Ramos (cell line): ENCODE data around the gene MYD88.
"Not testable (repeated sequence)": the region's sequence is repeated elsewhere in the genome, so short reads cannot be mapped to it uniquely, and the experiment has no call there.

Experiments used
- in situ Hi-C: fragments of 300-500 bp; cut with MboI; formaldehyde crosslinking; loops from one replicate; pipeline ENCODE4 v1.14.3; 2022; ENCODE audit warnings: low sequenced_read_pairs; ENCODE audit not compliant: unreplicated experiment

The MYD88 gene

GRCh38 chr3:38160704-38161103, 22.2 kb downstream of the MYD88 start:
- in situ Hi-C loops, result not testable (repeated sequence)

- in situ Hi-C loops, result no loop called here
Observed at GRCh38 chr3:38163117-38163840, 24.8 kb downstream of the MYD88 start.

GRCh38 chr3:38163841-38164642, 25.6 kb downstream of the MYD88 start:
- in situ Hi-C loops, result no loop called here

GRCh38 chr3:38164643-38164951, 26.1 kb downstream of the MYD88 start:
- in situ Hi-C loops, result no loop called here

- in situ Hi-C loops, result no loop called here
Observed at GRCh38 chr3:38164952-38165721, 26.7 kb downstream of the MYD88 start, which contains the start of gene OXSR1. OXSR1 (plus strand) TSS chr3:38165537; CDS start chr3:38165877, 340 bp downstream.

- in situ Hi-C loops, result no loop called here
Observed at GRCh38 chr3:38165722-38166387, 27.4 kb downstream of the MYD88 start.

- in situ Hi-C loops, result no loop called here
Observed at GRCh38 chr3:38167591-38167990, 29.1 kb downstream of the MYD88 start.

GRCh38 chr3:38168151-38169026, 29.9 kb downstream of the MYD88 start:
- in situ Hi-C loops, result no loop called here

GRCh38 chr3:38169027-38169317, 30.5 kb downstream of the MYD88 start:
- in situ Hi-C loops, result no loop called here

- in situ Hi-C loops, result no loop called here
Observed at GRCh38 chr3:38170722-38171121, 32.3 kb downstream of the MYD88 start.

- in situ Hi-C loops, result no loop called here
Observed at GRCh38 chr3:38171622-38172021, 33.2 kb downstream of the MYD88 start.

GRCh38 chr3:38173834-38174418, 35.5 kb downstream of the MYD88 start:
- in situ Hi-C loops, result no loop called here

GRCh38 chr3:38177181-38177580, 38.7 kb downstream of the MYD88 start:
- in situ Hi-C loops, result no loop called here

GRCh38 chr3:38186781-38187180, 48.3 kb downstream of the MYD88 start:
- in situ Hi-C loops, result no loop called here

GRCh38 chr3:38190481-38190881, 52.0 kb downstream of the MYD88 start:
- in situ Hi-C loops, result no loop called here
